GM18502 (cell line): ENCODE measurements around the gene HIGD1A.

Experiments used
- ATAC-seq: cut with Tn5 transposase; IDR thresholded peaks from one replicate; pipeline ENCODE4 v1.9.1; 2021; ENCODE audit warnings: mild to moderate bottlenecking; ENCODE audit not compliant: unreplicated experiment, poor library complexity

The HIGD1A gene

GRCh38 chr3:42802876-42803413, 1.3 kb downstream of the HIGD1A start:
- ATAC-seq = no peak

- ATAC-seq = no peak
Observed at GRCh38 chr3:42801784-42802183, 2.5 kb downstream of the HIGD1A start.

DNA sequence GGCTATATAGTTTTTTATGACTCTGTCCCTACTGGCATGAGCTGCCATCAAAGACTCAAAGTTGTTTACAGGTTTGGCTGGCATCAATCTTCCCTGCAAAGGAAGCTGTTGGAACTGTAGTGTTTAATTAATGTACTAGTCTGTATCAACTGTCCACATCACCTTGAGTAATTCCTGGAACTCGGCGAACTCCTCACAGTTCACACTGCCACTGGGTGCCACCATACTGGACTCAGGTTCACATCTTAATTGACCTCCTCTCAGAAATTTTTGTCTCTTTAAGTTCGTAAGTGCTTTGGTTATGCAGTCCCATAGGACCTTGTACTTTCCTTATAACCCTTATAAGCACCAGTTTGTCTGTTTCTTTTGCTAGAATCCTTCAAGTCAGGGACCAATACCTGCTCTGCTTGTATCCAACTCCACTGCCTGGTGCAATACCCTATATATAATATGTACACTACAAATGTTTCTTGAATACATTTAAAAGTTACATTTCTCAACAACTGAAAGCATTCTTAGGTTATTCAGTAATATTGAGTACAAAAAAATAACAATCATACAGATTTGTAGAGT, 3.2 kb downstream of the HIGD1A start:
- no peak for ATAC-seq

- no peak for ATAC-seq
Observed at GRCh38 chr3:42800251-42800650, 4.0 kb downstream of the HIGD1A start.

- ATAC-seq = no peak
Observed at GRCh38 chr3:42799376-42799775, 4.9 kb downstream of the HIGD1A start.

GRCh38 chr3:42796332-42796885, 7.9 kb downstream of the HIGD1A start:
- no peak for ATAC-seq

DNA sequence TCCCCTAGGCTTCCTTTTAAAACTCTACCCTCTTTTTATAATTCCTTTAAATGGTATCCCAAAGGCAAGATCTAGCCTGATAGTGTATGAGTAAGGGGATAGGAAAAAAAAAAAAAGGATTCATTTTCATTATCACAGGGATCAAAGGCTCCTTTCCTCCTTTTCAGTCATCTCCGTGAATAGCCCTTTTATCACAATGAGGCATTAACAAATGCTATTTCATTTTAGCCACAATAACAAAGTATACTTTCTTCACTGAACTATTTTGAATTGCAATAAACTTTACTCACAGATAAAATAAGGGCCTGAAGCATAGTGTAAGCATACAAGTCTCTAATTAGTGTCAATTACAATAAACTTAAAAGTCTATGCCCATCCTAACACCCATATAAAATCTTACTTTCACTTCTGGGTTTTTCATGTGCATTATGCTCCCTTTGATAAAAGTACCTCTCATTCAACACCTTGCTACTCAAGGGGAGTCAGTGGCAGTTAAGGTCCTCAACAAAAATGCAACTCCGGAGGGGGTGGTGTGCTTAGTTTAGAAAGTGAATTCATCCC, 8.6 kb downstream of the HIGD1A start:
- no peak for ATAC-seq

DNA sequence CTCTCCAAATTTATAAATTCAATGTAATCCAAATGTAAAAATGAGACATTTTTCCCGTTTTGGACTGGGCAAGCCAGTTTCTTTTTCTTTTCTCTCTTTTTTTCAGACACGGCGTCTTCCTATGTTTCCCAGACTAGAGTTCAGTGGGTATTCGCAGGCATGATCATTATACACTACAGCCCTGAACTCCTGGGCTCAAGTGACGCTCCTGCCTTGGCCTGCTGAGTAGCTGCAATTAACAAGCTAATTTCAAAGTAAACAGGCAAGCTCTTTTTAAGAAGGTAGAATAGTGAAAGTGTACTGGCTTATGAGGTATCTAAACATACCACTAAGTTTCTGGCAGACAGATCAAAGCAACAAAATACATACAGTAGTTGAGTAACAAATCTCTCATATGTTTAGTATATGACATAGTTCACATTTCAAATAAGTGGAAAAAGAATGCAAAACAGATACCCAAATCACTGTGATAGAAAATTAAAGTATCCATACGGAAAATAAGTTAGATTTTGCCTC, 13.5 kb downstream of the HIGD1A start:
- ATAC-seq = no peak

DNA sequence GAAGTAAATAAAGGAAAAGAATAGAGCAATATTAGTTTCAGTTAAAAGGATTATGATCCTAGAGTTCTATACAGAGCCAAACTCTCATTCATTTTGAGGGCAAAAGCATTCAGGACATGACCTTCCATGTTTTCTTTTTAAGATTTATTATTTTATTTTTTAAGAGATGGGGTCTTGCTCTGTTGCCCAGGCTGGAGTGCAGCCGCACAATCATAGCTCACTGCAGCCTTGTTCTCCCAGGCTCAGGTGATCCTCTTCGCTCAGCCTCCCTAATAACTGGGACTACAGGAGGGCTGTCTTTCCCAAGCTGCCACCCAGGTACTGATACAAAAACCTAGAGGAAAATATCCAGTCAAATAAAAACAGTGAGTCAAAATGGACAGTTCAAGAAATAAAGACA, 17.7 kb downstream of the HIGD1A start:
- ATAC-seq = no peak

DNA sequence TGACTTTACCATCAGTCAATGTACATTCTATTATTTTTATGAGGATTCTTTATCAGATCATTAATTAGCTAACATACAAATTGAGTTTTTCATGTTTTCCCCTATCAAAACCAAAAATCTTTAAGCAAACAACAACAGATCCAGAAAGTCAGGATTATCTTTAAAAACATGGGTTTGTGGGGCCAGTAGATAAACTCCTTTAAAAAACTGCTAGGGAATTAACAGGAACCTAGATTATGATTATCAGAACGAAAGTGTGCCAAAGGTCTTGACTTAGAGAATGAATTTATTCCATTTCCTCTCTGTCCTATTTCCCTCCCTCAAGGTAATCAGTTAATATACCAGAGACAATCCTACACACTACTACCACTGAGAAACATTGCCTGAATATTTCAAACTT, 18.1 kb downstream of the HIGD1A start:
- no peak for ATAC-seq

DNA sequence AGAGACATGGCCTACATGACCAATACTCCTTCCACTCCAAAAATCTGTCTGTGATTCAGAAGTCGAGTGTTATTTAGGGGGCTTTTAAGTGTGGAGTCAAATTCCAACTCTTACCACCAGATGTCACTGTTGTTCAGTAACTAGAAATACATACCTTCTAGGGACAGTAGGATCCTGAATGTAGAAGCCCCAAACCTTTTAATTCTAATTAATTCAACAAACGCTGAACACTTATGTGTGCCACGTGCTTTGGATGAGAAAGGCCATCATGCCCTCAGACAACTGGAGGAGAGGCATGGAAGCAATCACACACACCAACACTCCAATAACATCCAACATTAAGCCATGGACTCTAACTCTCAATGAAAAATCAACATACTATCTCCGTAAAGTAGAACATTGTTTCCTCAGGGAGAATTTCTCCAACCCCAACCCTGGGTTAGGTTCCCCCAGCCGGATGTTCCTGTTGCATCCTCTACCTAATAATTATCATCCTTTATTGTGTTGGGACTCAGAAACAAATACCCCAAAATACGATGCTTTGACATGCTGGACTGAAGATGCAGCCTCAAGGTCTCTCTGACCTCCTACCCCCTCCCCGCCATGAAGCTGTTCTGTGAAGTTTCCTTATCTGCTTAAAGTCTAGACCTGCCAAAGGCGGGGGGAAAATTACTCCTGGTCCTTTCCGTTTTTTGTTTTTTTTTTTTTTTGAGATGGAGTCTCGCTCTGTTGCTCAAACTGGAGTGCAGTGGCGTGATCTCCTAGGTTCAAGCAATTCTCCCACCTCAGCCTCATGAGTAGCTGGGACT, 23.2 kb downstream of the HIGD1A start:
- ATAC-seq = peak; percentile 64

GRCh38 chr3:42780398-42780797, 23.9 kb downstream of the HIGD1A start:
- no peak for ATAC-seq

DNA sequence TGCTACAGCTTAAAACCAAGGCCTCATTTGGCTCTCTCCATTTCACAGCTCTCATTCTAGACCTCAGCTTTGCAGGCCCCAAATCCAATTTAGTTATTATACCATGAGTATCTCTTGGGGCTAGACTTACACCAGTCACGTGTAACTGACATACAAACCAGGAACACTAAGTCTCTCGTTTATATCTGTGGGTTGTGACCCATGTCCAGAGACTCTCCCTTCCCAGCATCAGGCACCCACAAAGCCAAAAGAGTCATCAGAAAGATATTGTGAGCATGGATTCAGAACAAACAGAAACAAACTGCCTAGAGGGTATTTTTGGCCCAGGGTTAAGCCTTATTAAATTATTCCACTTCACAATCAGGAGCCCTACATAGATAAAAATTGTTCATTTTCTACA, 25.6 kb downstream of the HIGD1A start:
- no peak for ATAC-seq

DNA sequence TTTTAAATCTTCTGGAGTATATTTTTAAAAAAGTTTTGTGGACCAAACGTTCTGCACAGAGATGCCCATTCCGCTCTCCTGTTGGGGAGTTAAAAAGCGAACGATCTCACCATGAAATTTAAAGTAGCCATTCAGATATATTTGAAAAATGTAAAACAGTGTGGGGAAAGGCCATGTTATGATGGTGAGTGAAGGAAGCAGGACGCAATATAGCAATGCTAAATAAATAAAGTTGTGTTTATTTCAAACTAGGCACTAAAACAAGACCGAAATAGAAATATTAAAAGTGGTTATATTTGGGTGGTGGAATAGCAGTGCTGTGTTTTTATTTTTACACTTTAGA, 30.9 kb downstream of the HIGD1A start:
- peak; percentile 15 for ATAC-seq

- peak; percentile 97 for ATAC-seq
Observed at GRCh38 chr3:42772670-42773408, 31.5 kb downstream of the HIGD1A start, which contains the start of gene CCDC13. TSS of gene CCDC13 (minus strand) at chr3:42773253. CDS start at chr3:42758345, 14,908 bp downstream.

- ATAC-seq = no peak
Observed at GRCh38 chr3:42771271-42771670, 33.0 kb downstream of the HIGD1A start.

DNA sequence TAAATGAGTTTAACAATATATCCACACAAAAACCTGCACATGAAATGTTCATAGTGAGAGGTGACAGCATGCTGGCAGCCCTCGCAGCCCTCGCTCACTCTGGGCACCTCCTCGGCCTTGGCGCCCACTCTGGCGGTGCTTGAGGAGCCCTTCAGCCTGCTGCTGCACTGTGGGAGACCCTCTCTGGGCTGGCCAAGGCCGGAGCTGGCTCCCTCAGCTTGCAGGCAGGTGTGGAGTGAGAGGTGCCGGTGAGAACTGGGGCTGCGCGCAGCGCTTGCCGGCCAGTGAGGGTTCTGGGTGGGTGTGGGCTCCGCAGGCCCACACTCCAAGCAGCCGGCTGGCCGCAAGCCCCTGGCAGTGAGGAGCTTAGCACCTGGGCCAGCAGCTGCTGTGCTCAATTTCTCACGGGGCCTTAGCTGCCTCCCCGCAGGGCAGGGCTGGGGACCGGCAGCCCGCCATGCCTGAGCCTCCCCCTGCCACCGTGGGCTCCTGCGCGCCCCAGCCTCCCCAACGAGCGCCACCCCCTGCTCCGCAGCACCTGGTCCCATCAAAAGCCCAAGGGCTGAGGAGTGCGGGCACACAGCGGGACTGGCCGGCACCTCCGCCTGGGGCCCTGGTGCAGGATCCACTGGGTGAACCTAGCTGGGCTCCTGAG, 34.7 kb downstream of the HIGD1A start:
- no peak for ATAC-seq

- ATAC-seq = no peak
Observed at GRCh38 chr3:42764561-42765295, 39.6 kb downstream of the HIGD1A start.

GRCh38 chr3:42764115-42764514, 40.2 kb downstream of the HIGD1A start:
- ATAC-seq = no peak
